ENCODE data around the gene TFAP2A.

- TF ChIP-seq CTCF (conservative IDR thresholded peaks at IDR 0.05 in 1 of 2, IDR thresholded peaks at IDR 0.05 in 1 of 2; ENCODE audit: low read depth in 1 of 2, low read length in 2 of 2) (no peak), EZH2 (IDR thresholded peaks at IDR 0.05; ENCODE audit: low read length, missing control alignments) (no peak)
These were observed 53.4 kb downstream of the TFAP2A start for GRCh38 chr6:10361428-10361827.

Measured in fibroblast of lung (primary cell).